Hematopoietic multipotent progenitor cell (in vitro differentiated cells): ENCODE measurements around the gene ARHGAP44. TPM values are rescaled to one million over a fixed set of nuclear protein-coding genes. Genes with fewer than 3 reads are reported as not detected.

Experiments used
- DNase-seq, 3 donors: peaks; one replicate each; pipeline ENCODE4 v3.0.0-alpha.2; 2011 to 2015; ENCODE audit warnings: low read depth in 2 of 3, low spot score in 2 of 3
- total RNA-seq: library from RNA; depleted of rRNA; stranded (reverse); fragments of >200 nt; gene quantifications from one replicate; pipeline ENCODE4 v1.2.3, GENCODE V29; 2012

ARHGAP44 gene
- total RNA-seq, 1 donor = 0.27 TPM

- no peak for DNase-seq
Observed at GRCh38 chr17:12887088-12887487, 97.8 kb downstream of the ARHGAP44 start.

GRCh38 chr17:12896180-12896785 lies 107.0 kb downstream of the ARHGAP44 start:
- DNase-seq = no peak

- DNase-seq = no peak
Observed at GRCh38 chr17:12898110-12898509, 108.8 kb downstream of the ARHGAP44 start.

GRCh38 chr17:12899604-12900003 lies 110.3 kb downstream of the ARHGAP44 start:
- no peak for DNase-seq

GRCh38 chr17:12900474-12900873 lies 111.2 kb downstream of the ARHGAP44 start:
- DNase-seq = no peak

- DNase-seq = no peak
Observed at GRCh38 chr17:12902046-12902445, 112.7 kb downstream of the ARHGAP44 start.

GRCh38 chr17:12907477-12907876 lies 118.2 kb downstream of the ARHGAP44 start:
- no peak for DNase-seq

GRCh38 chr17:12909046-12909445 lies 119.7 kb downstream of the ARHGAP44 start:
- DNase-seq = no peak

- DNase-seq = no peak
Observed at GRCh38 chr17:12909511-12909910, 120.2 kb downstream of the ARHGAP44 start.

- no peak for DNase-seq
Observed at GRCh38 chr17:12911239-12911638, 121.9 kb downstream of the ARHGAP44 start.

GRCh38 chr17:12917399-12917798 lies 128.1 kb downstream of the ARHGAP44 start:
- DNase-seq = no peak

GRCh38 chr17:12918142-12918541 lies 128.8 kb downstream of the ARHGAP44 start:
- no peak for DNase-seq

GRCh38 chr17:12922120-12922519 lies 132.8 kb downstream of the ARHGAP44 start:
- DNase-seq = no peak

- DNase-seq = no peak
Observed at GRCh38 chr17:12924614-12925013, 135.3 kb downstream of the ARHGAP44 start.

GRCh38 chr17:12927001-12927400 lies 137.7 kb downstream of the ARHGAP44 start:
- DNase-seq = no peak

- peak in 1 of 3 donors; percentile 3 for DNase-seq
Observed at GRCh38 chr17:12927541-12928425, 138.5 kb downstream of the ARHGAP44 start.

- DNase-seq = no peak
Observed at GRCh38 chr17:12928736-12929135, 139.4 kb downstream of the ARHGAP44 start.

GRCh38 chr17:12936501-12936900 lies 147.2 kb downstream of the ARHGAP44 start:
- no peak for DNase-seq

- DNase-seq = no peak
Observed at GRCh38 chr17:12940699-12941098, 151.4 kb downstream of the ARHGAP44 start.

GRCh38 chr17:12947047-12947446 lies 157.7 kb downstream of the ARHGAP44 start:
- no peak for DNase-seq

- DNase-seq = no peak
Observed at GRCh38 chr17:12952012-12952411, 162.7 kb downstream of the ARHGAP44 start.

- DNase-seq = no peak
Observed at GRCh38 chr17:12953156-12953555, 163.9 kb downstream of the ARHGAP44 start.
